Stomach smooth muscle (tissue), 2 donors: Measurements from ENCODE around the gene FAM204A.
A peak's percentile ranks its signal among the peaks of the same experiment; 100 is the strongest.

Experiments used
- H3K27ac ChIP-seq: one replicate; pipeline ENCODE4 v1.7.0; 2013; ENCODE audit warnings: mild to moderate bottlenecking, low read length, inconsistent platforms
- H3K27me3 ChIP-seq, 2 donors: one replicate each; pipeline ENCODE4 v1.7.0; 2013; ENCODE audit warnings: low read length in 2 of 2; ENCODE audit not compliant: insufficient read depth in 2 of 2, control insufficient read depth in 1 of 2
- H3K36me3 ChIP-seq, 2 donors: one replicate each; pipeline ENCODE4 v1.7.0; 2013; ENCODE audit warnings: low read length in 2 of 2; ENCODE audit not compliant: control insufficient read depth in 2 of 2, insufficient read depth in 2 of 2
- H3K4me1 ChIP-seq: one replicate; pipeline ENCODE4 v1.7.0; 2013; ENCODE audit warnings: low read length; ENCODE audit not compliant: control insufficient read depth, insufficient read depth
- H3K4me3 ChIP-seq, 2 donors: one replicate each; pipeline ENCODE4 v1.7.0; 2013; ENCODE audit warnings: low read length in 2 of 2
- H3K9ac ChIP-seq, 2 donors: one replicate each; pipeline ENCODE4 v1.7.0; 2013; ENCODE audit warnings: low read length in 2 of 2, mild to moderate bottlenecking in 1 of 2
- H3K9me3 ChIP-seq, 2 donors: one replicate each; pipeline ENCODE4 v1.7.0; 2013; ENCODE audit warnings: low read length in 2 of 2; ENCODE audit not compliant: control insufficient read depth in 2 of 2
- donor health status: healthy.
- donor health status: Pancreatic carcinoma.

Gene FAM204A

DNA sequence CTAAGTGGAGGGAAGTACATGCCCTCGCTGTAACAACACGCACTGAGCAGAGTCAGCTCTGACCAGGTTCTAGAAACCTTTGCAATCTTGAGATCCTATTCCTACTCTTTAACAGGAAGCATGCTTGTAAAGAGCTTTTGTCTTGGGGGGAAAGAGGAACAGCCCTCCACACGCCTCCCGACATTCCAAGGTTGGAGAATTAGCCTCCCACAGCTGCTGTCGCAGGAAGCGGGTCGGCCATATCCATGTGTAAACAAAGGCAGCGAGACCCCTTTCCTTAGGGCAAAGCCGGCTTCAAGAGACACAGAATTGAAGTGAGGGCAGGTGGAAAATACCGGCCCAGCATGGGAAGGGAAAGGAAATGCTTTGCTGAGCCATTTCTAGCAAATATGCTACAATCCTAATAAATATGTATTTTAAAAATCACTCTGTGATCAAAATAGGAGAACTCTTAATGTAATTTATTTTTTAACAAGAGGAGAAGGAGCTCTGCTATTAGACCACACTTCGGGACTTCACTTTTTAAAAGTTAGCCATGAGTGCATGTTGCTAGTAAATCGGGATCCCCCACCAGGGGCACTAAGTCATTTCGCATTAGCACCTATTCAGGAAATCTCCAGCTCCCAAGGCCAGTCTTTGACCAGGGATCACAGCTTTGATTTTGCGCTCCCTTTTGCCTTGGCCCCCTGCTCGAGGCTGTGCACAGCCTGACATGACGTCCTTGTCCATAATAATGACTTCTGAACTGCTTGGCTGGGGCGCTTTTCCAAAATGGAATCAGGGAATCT, 55.9 kb downstream of the FAM204A start:
- Histone ChIP-seq H3K36me3 (no peaks in the 10 kb centered on the region), H3K27me3 (peaks cover 0 to 10% of the 10 kb centered on the region in 2 donors), H3K9me3 (no peaks in the 10 kb centered on the region), H3K27ac (no peak overlapping the region), H3K4me1 (no peaks in the 10 kb centered on the region), H3K9ac (no peak overlapping the region), H3K4me3 (no peak overlapping the region)

GRCh38 chr10:118282670-118283069, 59.5 kb downstream of the FAM204A start:
- Histone ChIP-seq H3K9me3 (peaks cover 5 to 8% of the 10 kb centered on the region in 2 donors), H3K27me3 (peaks cover 0 to 10% of the 10 kb centered on the region in 2 donors), H3K4me1 (no peaks in the 10 kb centered on the region), H3K36me3 (no peaks in the 10 kb centered on the region), H3K27ac (no peak overlapping the region), H3K9ac (no peak overlapping the region), H3K4me3 (no peak overlapping the region)

DNA sequence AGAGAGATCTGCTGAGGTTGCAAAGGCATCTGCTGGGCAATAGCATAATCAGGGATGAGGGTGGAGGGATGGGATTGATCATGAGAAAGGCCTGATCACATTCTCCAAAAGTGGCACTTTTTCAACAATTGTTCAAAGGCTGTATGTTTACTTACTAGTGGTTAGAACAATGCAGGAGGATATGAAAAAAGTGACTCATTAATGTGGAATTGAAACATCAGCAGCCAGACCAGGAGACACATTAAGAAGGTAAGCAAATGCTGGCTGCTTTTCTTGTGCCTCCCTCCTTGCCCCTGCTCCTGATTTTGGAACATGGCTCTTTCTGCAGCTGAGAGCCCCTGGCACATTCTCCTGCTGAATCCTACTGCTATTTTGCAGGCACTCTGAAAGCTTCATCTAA, 63.5 kb downstream of the FAM204A start:
- no peaks in the 10 kb centered on the region for H3K4me1 ChIP-seq
- peaks cover 0 to 4% of the 10 kb centered on the region in 2 donors for H3K27me3 ChIP-seq
- H3K9me3 ChIP-seq, result peaks cover 9 to 12% of the 10 kb centered on the region in 2 donors
- H3K36me3 ChIP-seq, result no peaks in the 10 kb centered on the region
- no peak overlapping the region for H3K9ac ChIP-seq
- no peak overlapping the region for H3K27ac ChIP-seq
- no peak overlapping the region for H3K4me3 ChIP-seq

- no peaks in the 10 kb centered on the region for H3K27me3 ChIP-seq
Measured at GRCh38 chr10:118277871-118278270, 64.3 kb downstream of the FAM204A start.

DNA sequence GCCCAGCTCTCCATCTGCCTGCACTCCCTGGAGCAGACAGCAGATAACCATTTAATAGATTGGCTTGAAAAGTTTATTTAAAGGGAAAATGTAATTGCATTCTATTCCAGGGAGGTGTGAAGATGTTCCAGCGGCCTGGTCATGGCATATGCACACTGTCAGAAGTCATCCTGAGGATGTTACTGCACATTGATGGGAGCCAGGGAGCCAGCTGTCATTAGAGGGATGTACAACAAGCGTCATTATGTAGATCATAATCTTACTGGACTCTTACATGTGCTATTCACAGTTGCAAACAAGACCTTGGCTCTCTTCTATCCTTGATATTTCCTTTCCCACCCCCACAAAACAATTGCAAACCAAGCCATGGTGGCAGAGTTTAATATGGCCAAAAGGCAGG, 65.4 kb downstream of the FAM204A start:
- Histone ChIP-seq H3K27ac (no peak overlapping the region), H3K36me3 (no peaks in the 10 kb centered on the region), H3K9ac (no peak overlapping the region), H3K4me3 (no peak overlapping the region), H3K9me3 (peaks cover 9 to 12% of the 10 kb centered on the region in 2 donors), H3K4me1 (peaks cover 1% of the 10 kb centered on the region), H3K27me3 (no peaks in the 10 kb centered on the region)

More at GRCh38 chr10:118277871-118278270, 64.3 kb downstream of the FAM204A start:
- no peak overlapping the region for H3K27ac ChIP-seq
- no peak overlapping the region for H3K9ac ChIP-seq
- no peak overlapping the region for H3K4me3 ChIP-seq
- H3K36me3 ChIP-seq, result no peaks in the 10 kb centered on the region
- H3K9me3 ChIP-seq, result peaks cover 9 to 12% of the 10 kb centered on the region in 2 donors
- H3K4me1 ChIP-seq, result no peaks in the 10 kb centered on the region

DNA sequence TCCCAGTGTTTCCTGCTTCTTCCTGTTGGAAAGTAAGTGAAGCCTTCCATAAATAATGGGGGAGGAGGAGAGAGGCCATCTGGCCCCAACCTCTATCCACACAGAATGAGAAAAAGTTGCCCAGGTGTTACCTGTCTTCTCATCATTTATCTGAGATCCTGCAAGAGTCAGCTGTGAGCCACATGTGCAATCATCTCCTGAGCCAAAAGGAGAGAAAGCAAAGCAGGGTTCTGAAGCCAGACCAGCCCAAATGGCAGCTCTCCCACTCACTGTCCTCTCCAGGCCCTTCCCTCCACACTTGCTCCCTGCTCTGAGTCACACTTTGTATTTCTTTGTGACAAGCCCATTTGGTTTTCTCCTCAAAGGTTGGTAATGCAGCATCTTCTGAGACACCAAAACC, 65.9 kb downstream of the FAM204A start:
- Histone ChIP-seq H3K4me1 (peaks cover 5% of the 10 kb centered on the region), H3K27me3 (no peaks in the 10 kb centered on the region), H3K4me3 (no peak overlapping the region), H3K36me3 (no peaks in the 10 kb centered on the region), H3K9ac (no peak overlapping the region), H3K27ac (no peak overlapping the region), H3K9me3 (peaks cover 9 to 12% of the 10 kb centered on the region in 2 donors)

GRCh38 chr10:118273662-118274061, 68.5 kb downstream of the FAM204A start:
- Histone ChIP-seq H3K9ac (no peak overlapping the region), H3K9me3 (peaks cover 9% of the 10 kb centered on the region in 2 donors), H3K4me3 (no peak overlapping the region), H3K4me1 (peaks cover 5% of the 10 kb centered on the region), H3K36me3 (no peaks in the 10 kb centered on the region), H3K27me3 (no peaks in the 10 kb centered on the region), H3K27ac (no peak overlapping the region)

DNA sequence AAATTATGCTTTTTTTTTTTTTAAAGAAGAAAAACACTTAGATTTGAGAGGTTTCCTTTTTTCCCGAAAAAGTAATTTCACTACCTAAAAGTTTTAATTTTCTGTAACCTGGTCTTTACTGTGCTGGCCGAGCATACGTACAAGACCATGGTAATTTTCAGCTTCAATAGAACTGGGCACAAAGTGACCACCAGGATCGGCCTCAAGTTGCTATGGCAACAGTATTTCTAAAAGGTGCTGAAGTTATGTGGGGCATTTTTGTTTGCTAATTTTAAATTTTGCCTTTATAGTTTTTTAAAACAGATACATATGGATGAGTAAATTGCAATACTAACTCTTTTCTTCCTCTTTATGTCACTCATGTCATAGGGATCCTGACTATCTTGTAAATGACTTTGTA, 69.4 kb downstream of the FAM204A start:
- Histone ChIP-seq H3K27ac (no peak overlapping the region), H3K9me3 (peaks cover 5% of the 10 kb centered on the region in 2 donors), H3K4me1 (peaks cover 5% of the 10 kb centered on the region), H3K27me3 (no peaks in the 10 kb centered on the region), H3K36me3 (no peaks in the 10 kb centered on the region), H3K4me3 (no peak overlapping the region), H3K9ac (no peak overlapping the region)

DNA sequence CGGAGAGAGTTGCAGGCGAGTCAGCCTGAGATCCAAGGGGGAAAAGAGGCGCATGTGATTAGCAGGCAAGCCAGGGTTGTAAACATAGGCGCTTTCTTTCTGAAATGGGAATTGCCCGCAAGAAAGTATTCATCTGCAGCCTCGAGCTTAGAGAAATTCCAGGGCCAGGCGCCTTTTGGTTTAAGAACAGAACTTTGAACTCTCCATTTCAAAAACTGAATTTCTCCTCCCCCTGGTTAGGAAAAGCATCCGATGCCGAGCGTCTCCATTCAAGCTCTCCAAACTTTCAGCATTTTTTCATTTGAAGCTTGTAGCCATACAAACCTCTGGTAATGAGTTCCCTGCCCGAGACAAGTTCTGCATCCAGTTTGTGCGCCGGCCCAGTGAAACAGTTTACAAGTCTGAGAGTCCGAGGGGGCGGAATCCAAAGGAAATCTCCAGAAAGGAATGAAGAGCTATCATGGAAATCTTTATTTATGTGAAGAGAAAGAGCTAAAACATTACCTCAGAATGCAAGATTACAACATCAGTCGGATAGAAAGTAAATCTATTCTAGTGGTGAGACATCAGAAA, 69.9 kb downstream of the FAM204A start:
- Histone ChIP-seq H3K9me3 (no peaks in the 10 kb centered on the region), H3K4me3 (peak overlapping the region in 1 of 2 donors; percentile 63), H3K36me3 (no peaks in the 10 kb centered on the region), H3K27ac (no peak overlapping the region), H3K27me3 (no peaks in the 10 kb centered on the region), H3K4me1 (peaks cover 5% of the 10 kb centered on the region), H3K9ac (no peak overlapping the region)

- no peak overlapping the region for H3K27ac ChIP-seq
Measured at GRCh38 chr10:118271671-118272070, 70.5 kb downstream of the FAM204A start.

More at GRCh38 chr10:118271671-118272070, 70.5 kb downstream of the FAM204A start:
- no peaks in the 10 kb centered on the region for H3K9me3 ChIP-seq
- peaks cover 5% of the 10 kb centered on the region for H3K4me1 ChIP-seq
- no peaks in the 10 kb centered on the region for H3K27me3 ChIP-seq
- H3K9ac ChIP-seq, result peak overlapping the region in 1 of 2 donors; percentile 13
- no peaks in the 10 kb centered on the region for H3K36me3 ChIP-seq
- peak overlapping the region; percentile 25 to 63 for H3K4me3 ChIP-seq
